Heart left ventricle (tissue), 13 donors: ENCODE data around the gene SPTLC3.

Experiments
- POLR2A ChIP-seq, 2 donors: fragments of 450-650 bp; IDR thresholded peaks; one replicate each; pipeline ENCODE4 v1.6.1; 2017; ENCODE audit warnings: antibody characterized with exemption in 2 of 2, mild to moderate bottlenecking in 2 of 2, moderate library complexity in 2 of 2
- TF ChIP-seq, protein P1 (sequence below), 12 donors: fragments of 200-600 bp; sonication (generic) in 4 of 12; IDR thresholded peaks; one replicate each; pipeline versions ENCODE4 v1.5.0 to v1.8.0; 2018 to 2022; ENCODE audit warnings: antibody characterized with exemption in 12 of 12, mild to moderate bottlenecking in 5 of 12
- donor health status: ischemic (EF 13 %, LVEDD 7.1; RV severe dilation, severe dysfunction).
- donor health status: DM: no; HTN: yes; CAD: no.
- donor health status: DM: no; HTN: no; CAD: no.
- donor health status: ischemic (EF 25% LVEDD 6.9; RV normal size, moderate dysfunction).
- donor health status: ischemic (EF 25% LVEDD 5.7; RV mildly dilated, moderate dysfunction).
- donor health status: ischemic (EF 35%, LVEDD 5.7; RV mildly dilated, moderate dysfunction).
- donor health status: nonischemic (EF 11% LVEDD 7.7; RV severe dilation, severe dysfunction).
- donor health status: DM: yes; HTN: yes; CAD: no.
- donor health status: PGD.
- donor health status: ischemic (EF 29% LVEDD 5.4; RV normal size, mild dysfunction).
- donor health status: nonischemic (EF 23%, LVEDD 6.1; RV moderate dilation, normal function).

DNA sequence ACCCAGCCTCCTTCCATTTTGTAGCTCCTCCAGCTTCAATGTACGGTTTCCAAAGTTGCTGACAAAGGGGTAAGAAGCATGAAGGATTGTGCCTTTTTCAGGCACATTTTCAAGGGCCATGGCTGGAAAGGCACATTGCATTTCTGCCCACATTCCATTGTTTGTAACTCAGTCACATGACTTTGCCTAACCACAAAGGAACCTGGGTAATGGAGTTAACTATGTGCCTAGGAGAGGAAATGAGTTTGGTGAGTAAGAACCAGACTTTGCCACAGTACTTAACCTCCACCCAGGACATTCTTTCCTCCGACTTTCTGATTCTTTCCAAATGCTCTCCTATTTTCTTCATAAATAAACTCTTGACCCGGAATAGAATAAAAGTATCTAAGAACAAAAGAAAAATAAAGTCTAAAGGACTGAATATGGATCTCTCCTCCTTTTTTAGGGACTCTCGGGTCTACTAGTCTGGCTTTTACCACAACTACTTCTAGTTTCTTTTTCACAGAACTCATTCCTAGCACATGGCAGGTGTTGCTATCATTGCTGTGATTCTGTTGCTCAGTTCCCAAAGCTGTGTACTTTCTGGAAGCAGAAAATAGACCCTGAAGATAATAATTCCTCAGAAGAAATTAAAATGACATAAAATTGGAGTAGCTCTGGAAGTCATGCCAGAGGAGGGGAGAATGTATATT is 130.8 kb downstream of the SPTLC3 start:
- TF ChIP-seq, protein P1, sequence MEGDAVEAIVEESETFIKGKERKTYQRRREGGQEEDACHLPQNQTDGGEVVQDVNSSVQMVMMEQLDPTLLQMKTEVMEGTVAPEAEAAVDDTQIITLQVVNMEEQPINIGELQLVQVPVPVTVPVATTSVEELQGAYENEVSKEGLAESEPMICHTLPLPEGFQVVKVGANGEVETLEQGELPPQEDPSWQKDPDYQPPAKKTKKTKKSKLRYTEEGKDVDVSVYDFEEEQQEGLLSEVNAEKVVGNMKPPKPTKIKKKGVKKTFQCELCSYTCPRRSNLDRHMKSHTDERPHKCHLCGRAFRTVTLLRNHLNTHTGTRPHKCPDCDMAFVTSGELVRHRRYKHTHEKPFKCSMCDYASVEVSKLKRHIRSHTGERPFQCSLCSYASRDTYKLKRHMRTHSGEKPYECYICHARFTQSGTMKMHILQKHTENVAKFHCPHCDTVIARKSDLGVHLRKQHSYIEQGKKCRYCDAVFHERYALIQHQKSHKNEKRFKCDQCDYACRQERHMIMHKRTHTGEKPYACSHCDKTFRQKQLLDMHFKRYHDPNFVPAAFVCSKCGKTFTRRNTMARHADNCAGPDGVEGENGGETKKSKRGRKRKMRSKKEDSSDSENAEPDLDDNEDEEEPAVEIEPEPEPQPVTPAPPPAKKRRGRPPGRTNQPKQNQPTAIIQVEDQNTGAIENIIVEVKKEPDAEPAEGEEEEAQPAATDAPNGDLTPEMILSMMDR (IDR thresholded peaks at IDR 0.05): no peak
- TF ChIP-seq POLR2A (IDR thresholded peaks at IDR 0.05): no peak
